ENCODE results near the gene PTPRQ.

Gene PTPRQ

GRCh38 chr12:80512781-80513180, 68.7 kb downstream of the PTPRQ start (continued):
- TF ChIP-seq, protein P1, sequence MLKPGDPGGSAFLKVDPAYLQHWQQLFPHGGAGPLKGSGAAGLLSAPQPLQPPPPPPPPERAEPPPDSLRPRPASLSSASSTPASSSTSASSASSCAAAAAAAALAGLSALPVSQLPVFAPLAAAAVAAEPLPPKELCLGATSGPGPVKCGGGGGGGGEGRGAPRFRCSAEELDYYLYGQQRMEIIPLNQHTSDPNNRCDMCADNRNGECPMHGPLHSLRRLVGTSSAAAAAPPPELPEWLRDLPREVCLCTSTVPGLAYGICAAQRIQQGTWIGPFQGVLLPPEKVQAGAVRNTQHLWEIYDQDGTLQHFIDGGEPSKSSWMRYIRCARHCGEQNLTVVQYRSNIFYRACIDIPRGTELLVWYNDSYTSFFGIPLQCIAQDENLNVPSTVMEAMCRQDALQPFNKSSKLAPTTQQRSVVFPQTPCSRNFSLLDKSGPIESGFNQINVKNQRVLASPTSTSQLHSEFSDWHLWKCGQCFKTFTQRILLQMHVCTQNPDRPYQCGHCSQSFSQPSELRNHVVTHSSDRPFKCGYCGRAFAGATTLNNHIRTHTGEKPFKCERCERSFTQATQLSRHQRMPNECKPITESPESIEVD (tag by site-specific recombination; IDR thresholded peaks at IDR 0.05), result no peak
- TF ChIP-seq KLF9 (tag by site-specific recombination; IDR thresholded peaks at IDR 0.05; ENCODE audit: low read depth) (no peak), ZNF155 (tag by site-specific recombination; IDR thresholded peaks at IDR 0.05) (no peak)

DNA sequence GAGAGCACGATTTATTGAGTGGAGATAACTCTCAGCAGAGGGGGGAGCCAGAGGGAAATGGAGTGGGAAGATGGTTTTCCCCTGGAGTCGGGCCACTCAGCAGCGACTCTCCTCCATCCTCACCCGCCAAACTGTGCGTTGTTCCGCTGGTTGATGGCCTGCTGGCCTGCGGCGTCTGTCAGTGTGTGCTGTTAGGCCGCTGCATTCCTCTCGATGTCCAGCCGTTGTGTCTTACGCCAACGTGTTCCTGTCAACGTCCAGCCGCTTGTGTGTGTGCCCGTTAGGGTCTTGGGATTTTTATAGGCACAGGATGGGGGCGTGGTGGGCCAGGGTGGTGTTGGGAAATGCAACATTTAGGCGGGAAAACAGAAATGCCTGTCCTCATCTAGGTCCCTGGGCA, 69.2 kb downstream of the PTPRQ start:
- CTCF ChIA-PET, result no interaction called here

GRCh38 chr12:80517655-80518054, 73.6 kb downstream of the PTPRQ start:
- no peak for TF ChIP-seq ZNF530 (tag by site-specific recombination; IDR thresholded peaks at IDR 0.05; ENCODE audit: low read depth)
- TF ChIP-seq, protein P2, sequence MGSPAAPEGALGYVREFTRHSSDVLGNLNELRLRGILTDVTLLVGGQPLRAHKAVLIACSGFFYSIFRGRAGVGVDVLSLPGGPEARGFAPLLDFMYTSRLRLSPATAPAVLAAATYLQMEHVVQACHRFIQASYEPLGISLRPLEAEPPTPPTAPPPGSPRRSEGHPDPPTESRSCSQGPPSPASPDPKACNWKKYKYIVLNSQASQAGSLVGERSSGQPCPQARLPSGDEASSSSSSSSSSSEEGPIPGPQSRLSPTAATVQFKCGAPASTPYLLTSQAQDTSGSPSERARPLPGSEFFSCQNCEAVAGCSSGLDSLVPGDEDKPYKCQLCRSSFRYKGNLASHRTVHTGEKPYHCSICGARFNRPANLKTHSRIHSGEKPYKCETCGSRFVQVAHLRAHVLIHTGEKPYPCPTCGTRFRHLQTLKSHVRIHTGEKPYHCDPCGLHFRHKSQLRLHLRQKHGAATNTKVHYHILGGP (tag by site-specific recombination; IDR thresholded peaks at IDR 0.05), result no peak
- peak; percentile 21; the same call in 1 of the 2 replicates for TF ChIP-seq ZNF146 (tag by site-specific recombination; IDR thresholded peaks at IDR 0.05)
- Histone ChIP-seq H3K4me1 (ENCODE audit: control insufficient read depth, insufficient read depth, low read length) (no peaks in the 10 kb centered on the region), H3K27ac (ENCODE audit: extremely low read depth, low read depth, low read length) (no peak overlapping the region), H3K9me3 (ENCODE audit: control insufficient read depth, insufficient read depth, low read depth, low read length) (no peaks in the 10 kb centered on the region), H3K4me3 (ENCODE audit: low read depth, low read length) (no peak overlapping the region), H3K36me3 (ENCODE audit: control insufficient read depth in 2 of 2, insufficient read depth in 1 of 2, low read length in 2 of 2) (no peaks in the 10 kb centered on the region)
- POLR2A ChIA-PET, result no interaction called here
- CTCF ChIA-PET, result no interaction called here

More for the DNA sequence above, 69.2 kb downstream of the PTPRQ start:
- TF ChIP-seq KLF10 (tag by site-specific recombination; IDR thresholded peaks at IDR 0.05) (no peak), ZNF292 (tag by site-specific recombination; IDR thresholded peaks at IDR 0.05; ENCODE audit: borderline replicate concordance, low read depth) (no peak), HOXC10 (CRISPR knock-in tag; IDR thresholded peaks at IDR 0.05) (no peak), ZNF184 (tag by site-specific recombination; IDR thresholded peaks at IDR 0.05) (no peak), BCL11B (tag by site-specific recombination; IDR thresholded peaks at IDR 0.05; ENCODE audit: low read depth) (no peak), ZNF23 (tag by site-specific recombination; IDR thresholded peaks at IDR 0.05; ENCODE audit: borderline replicate concordance) (no peak), ZFHX2 (tag by site-specific recombination; conservative IDR thresholded peaks at IDR 0.05) (no peak), ZXDB (tag by site-specific recombination; IDR thresholded peaks at IDR 0.05) (no peak), KLF9 (tag by site-specific recombination; IDR thresholded peaks at IDR 0.05; ENCODE audit: low read depth) (no peak), ZNF366 (tag by site-specific recombination; conservative IDR thresholded peaks at IDR 0.05) (no peak), ZNF791 (tag by site-specific recombination; IDR thresholded peaks at IDR 0.05) (no peak), ZNF658 (tag by site-specific recombination; IDR thresholded peaks at IDR 0.05) (no peak), ZNF174 (tag by site-specific recombination; IDR thresholded peaks at IDR 0.05) (no peak), ZNF561 (tag by site-specific recombination; IDR thresholded peaks at IDR 0.05; ENCODE audit: borderline replicate concordance) (no peak)
- TF ChIP-seq, protein P3, sequence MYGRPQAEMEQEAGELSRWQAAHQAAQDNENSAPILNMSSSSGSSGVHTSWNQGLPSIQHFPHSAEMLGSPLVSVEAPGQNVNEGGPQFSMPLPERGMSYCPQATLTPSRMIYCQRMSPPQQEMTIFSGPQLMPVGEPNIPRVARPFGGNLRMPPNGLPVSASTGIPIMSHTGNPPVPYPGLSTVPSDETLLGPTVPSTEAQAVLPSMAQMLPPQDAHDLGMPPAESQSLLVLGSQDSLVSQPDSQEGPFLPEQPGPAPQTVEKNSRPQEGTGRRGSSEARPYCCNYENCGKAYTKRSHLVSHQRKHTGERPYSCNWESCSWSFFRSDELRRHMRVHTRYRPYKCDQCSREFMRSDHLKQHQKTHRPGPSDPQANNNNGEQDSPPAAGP (tag by site-specific recombination; IDR thresholded peaks at IDR 0.05), result no peak
- H3K27ac ChIP-seq (ENCODE audit: extremely low read depth, low read depth, low read length), result no peak overlapping the region
- H3K36me3 ChIP-seq (ENCODE audit: control insufficient read depth in 2 of 2, insufficient read depth in 1 of 2, low read length in 2 of 2), result no peaks in the 10 kb centered on the region
- no peak overlapping the region for H3K4me3 ChIP-seq (ENCODE audit: low read depth, low read length)
- no peaks in the 10 kb centered on the region for H3K4me1 ChIP-seq (ENCODE audit: control insufficient read depth, insufficient read depth, low read length)
- no peaks in the 10 kb centered on the region for H3K9me3 ChIP-seq (ENCODE audit: control insufficient read depth, insufficient read depth, low read depth, low read length)
- POLR2A ChIA-PET, result no interaction called here

All from HEK293 (cell line).